Measurements from ENCODE around the gene EXOC3L2. TPM values are rescaled to one million over a fixed set of nuclear protein-coding genes. Genes with fewer than 3 reads are reported as not detected.
A peak's percentile ranks its signal among the peaks of the same experiment; 100 is the strongest.

The EXOC3L2 gene
- total and polyA plus RNA-seq, 9 donors, result 0.63 to 3.2 (median 1.2) TPM; not detected in 1

DNA sequence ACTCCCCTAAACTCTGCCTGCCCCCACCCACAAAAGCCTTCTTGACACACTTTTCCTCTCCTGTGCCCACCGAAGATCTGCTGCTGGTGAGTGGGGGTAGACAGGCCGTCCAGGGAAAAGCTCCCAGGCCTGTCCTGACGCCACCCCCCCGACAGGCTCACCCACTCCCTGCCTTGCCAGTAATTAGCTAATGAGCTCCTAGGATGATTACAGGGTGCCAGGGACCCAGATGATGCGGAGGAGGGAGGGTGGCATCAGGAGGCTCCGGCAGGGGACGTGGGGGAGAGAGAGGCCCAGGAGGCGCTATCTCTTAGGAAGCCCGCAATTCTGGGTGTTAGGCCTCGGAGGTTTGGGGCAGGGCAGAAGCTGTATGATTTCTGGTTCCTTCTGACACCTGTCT is 32.9 kb upstream of the EXOC3L2 start:
- no peaks in the 10 kb centered on the region for H3K36me3 ChIP-seq
- no peaks in the 10 kb centered on the region for H3K9me3 ChIP-seq
- no peak overlapping the region for H3K27ac ChIP-seq
- intact Hi-C loops (cut with DNase I), result no loop called here
- H3K4me1 ChIP-seq (ENCODE audit: insufficient read depth), result peaks cover 3% of the 10 kb centered on the region
- TF ChIP-seq, protein P1, sequence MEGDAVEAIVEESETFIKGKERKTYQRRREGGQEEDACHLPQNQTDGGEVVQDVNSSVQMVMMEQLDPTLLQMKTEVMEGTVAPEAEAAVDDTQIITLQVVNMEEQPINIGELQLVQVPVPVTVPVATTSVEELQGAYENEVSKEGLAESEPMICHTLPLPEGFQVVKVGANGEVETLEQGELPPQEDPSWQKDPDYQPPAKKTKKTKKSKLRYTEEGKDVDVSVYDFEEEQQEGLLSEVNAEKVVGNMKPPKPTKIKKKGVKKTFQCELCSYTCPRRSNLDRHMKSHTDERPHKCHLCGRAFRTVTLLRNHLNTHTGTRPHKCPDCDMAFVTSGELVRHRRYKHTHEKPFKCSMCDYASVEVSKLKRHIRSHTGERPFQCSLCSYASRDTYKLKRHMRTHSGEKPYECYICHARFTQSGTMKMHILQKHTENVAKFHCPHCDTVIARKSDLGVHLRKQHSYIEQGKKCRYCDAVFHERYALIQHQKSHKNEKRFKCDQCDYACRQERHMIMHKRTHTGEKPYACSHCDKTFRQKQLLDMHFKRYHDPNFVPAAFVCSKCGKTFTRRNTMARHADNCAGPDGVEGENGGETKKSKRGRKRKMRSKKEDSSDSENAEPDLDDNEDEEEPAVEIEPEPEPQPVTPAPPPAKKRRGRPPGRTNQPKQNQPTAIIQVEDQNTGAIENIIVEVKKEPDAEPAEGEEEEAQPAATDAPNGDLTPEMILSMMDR (IDR thresholded peaks at IDR 0.05), result no peak
- no peak for TF ChIP-seq POLR2A (IDR thresholded peaks at IDR 0.05)
- TF ChIP-seq EP300 (IDR thresholded peaks at IDR 0.05), result no peak
- no peaks in the 10 kb centered on the region for H3K27me3 ChIP-seq
- H3K4me3 ChIP-seq, result no peak overlapping the region
- DNase-seq, result no peak
- WGBS, 3 donors, result 77 to 79% (median 77%) methylated on average over 10 of the region's 10 CpGs

DNA sequence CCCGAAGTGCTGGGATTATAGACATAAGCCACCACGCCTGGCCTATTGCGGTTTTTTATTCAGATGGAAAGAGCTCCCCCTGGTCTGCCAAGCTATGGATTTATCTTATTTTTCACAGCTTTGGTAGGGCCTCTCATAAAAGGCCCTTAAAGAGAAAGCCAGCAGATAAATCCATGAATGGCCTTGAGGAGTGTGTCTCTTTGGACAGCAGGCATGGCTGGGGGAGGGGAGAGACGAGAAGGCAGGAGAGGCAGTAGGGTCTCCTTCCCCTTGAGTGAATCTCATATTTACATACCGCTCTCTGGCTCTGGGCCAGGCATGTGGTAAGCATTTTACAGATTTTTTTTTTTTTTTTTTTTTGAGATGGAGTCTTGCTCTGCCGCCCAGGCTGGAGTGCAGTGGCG is 31.1 kb upstream of the EXOC3L2 start:
- 24 to 43% (median 28%) methylated on average over 7 of the region's 7 CpGs for WGBS, 3 donors
- Histone ChIP-seq H3K9me3 (no peaks in the 10 kb centered on the region), H3K36me3 (no peaks in the 10 kb centered on the region), H3K4me3 (no peak overlapping the region), H3K27me3 (no peaks in the 10 kb centered on the region), H3K4me1 (ENCODE audit: insufficient read depth) (peaks cover 3% of the 10 kb centered on the region), H3K27ac (peak overlapping the region in 1 of 2 donors; percentile 55)
- intact Hi-C loops (cut with DNase I), result no loop called here
- peak; percentile 42 to 78 (median 67) for DNase-seq
- TF ChIP-seq, protein P1 (IDR thresholded peaks at IDR 0.05), result no peak
- TF ChIP-seq EP300 (IDR thresholded peaks at IDR 0.05) (no peak), POLR2A (IDR thresholded peaks at IDR 0.05) (no peak)

DNA sequence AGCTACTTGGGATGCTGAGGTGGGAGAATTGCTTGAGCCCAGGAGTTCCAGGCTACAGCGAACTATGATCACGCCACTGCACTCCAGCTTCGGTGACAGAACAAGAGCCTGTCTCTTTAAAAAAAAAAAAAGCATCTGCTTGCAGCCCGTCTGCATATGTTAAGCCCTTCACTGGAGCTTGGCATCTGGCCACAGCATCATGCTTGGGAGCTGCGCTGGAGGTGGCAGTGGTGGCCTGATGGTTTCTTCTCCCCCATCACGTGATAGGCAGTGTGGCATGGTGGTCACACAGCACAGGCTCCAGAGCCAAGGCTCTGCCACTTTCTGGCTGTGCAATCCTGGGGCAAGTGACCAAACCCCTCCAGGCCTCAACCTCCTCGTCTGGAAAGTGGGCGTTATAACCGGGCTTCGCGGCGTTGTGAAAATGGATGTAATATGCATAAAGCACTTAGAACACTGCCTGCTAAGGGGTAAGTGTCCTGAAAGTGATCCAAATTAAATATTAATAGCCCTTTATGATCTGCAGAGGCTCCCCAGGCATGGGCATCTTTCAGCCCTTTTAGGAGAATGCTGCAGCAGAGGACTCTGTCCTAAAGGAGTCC is 30.3 kb upstream of the EXOC3L2 start:
- H3K27ac ChIP-seq, result no peak overlapping the region
- WGBS, 3 donors, result 50 to 64% (median 63%) methylated on average over 12 of the region's 12 CpGs

DNA sequence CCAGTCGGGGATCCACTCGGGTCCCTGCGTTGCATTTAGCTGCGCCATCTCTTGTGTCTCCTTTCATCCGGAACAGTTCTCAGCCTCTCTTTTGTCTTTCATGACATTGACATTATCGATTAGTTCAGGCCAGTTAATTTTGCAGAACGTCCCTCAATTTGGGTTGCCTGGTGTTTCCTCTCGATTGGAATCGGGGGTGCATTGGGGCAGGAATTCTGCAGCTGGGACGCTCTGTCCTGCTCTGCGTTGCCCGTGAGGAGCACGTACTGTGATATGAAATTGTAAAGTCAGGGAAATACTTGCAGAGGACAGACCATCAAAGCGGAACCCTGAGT is 28.3 kb upstream of the EXOC3L2 start:
- TF ChIP-seq POLR2A (IDR thresholded peaks at IDR 0.05) (no peak), EP300 (IDR thresholded peaks at IDR 0.05) (no peak)
- TF ChIP-seq, protein P1 (IDR thresholded peaks at IDR 0.05), result no peak
- Histone ChIP-seq H3K9me3 (no peaks in the 10 kb centered on the region), H3K27me3 (no peaks in the 10 kb centered on the region), H3K4me3 (no peak overlapping the region), H3K4me1 (ENCODE audit: insufficient read depth) (peaks cover 3% of the 10 kb centered on the region), H3K36me3 (no peaks in the 10 kb centered on the region), H3K27ac (no peak overlapping the region)
- WGBS, 3 donors, result 80 to 86% (median 82%) methylated on average over 14 of the region's 14 CpGs
- no peak for DNase-seq
- intact Hi-C loops (cut with DNase I), result loop anchor here in 1 of 4 donors (5.0 kb wide), 1 partner anchor 49 kb away; the partner anchor contains the start of gene CKM

More for the DNA sequence above, 30.3 kb upstream of the EXOC3L2 start:
- Histone ChIP-seq H3K9me3 (no peaks in the 10 kb centered on the region), H3K36me3 (no peaks in the 10 kb centered on the region), H3K4me1 (ENCODE audit: insufficient read depth) (peaks cover 3% of the 10 kb centered on the region), H3K4me3 (no peak overlapping the region), H3K27me3 (no peaks in the 10 kb centered on the region)
- TF ChIP-seq POLR2A (IDR thresholded peaks at IDR 0.05) (no peak), EP300 (IDR thresholded peaks at IDR 0.05) (no peak)
- TF ChIP-seq, protein P1 (IDR thresholded peaks at IDR 0.05), result no peak
- DNase-seq, result no peak
- intact Hi-C loops (cut with DNase I), result no loop called here
